Measurements from ENCODE around the gene ZNF571.

Gene ZNF571

GRCh38 chr19:37594304-37594981, at the start of gene ZNF571, which contains the start of gene ZNF540:
TSS of gene ZNF571 (minus strand) at chr19:37594792. CDS start at chr19:37586676, 8,116 bp downstream.
TSS of gene ZNF540 (plus strand) at chr19:37594876. CDS start at chr19:37598448, 3,572 bp downstream.
- no peak for TF ChIP-seq CTCF (IDR thresholded peaks at IDR 0.05; ENCODE audit: control insufficient read depth, extremely low read depth, insufficient read depth)
- peak; percentile 95 for DNase-seq (ENCODE audit: low read depth)
- H3K4me3 ChIP-seq (ENCODE audit: low read depth, low read length), result peak within 1 kb of the TSS; percentile 81

GRCh38 chr19:37635076-37636056, 40.8 kb upstream of the ZNF571 start:
- no peak for TF ChIP-seq CTCF (IDR thresholded peaks at IDR 0.05; ENCODE audit: control insufficient read depth, extremely low read depth, insufficient read depth)
- no peak for DNase-seq (ENCODE audit: low read depth)
- H3K4me3 ChIP-seq (ENCODE audit: low read depth, low read length), result no peak overlapping the region

GRCh38 chr19:37594982-37595382, 390 bp upstream of the ZNF571 start:
- TF ChIP-seq CTCF (IDR thresholded peaks at IDR 0.05; ENCODE audit: control insufficient read depth, extremely low read depth, insufficient read depth), result no peak
- H3K4me3 ChIP-seq (ENCODE audit: low read depth, low read length), result peak overlapping the region; percentile 81
- DNase-seq (ENCODE audit: low read depth), result no peak

GRCh38 chr19:37593996-37594303, 642 bp downstream of the ZNF571 start:
- TF ChIP-seq CTCF (IDR thresholded peaks at IDR 0.05; ENCODE audit: control insufficient read depth, extremely low read depth, insufficient read depth), result no peak
- DNase-seq (ENCODE audit: low read depth), result no peak
- peak overlapping the region; percentile 81 for H3K4me3 ChIP-seq (ENCODE audit: low read depth, low read length)

- DNase-seq (ENCODE audit: low read depth), result no peak
- H3K4me3 ChIP-seq (ENCODE audit: low read depth, low read length), result no peak overlapping the region
- TF ChIP-seq CTCF (IDR thresholded peaks at IDR 0.05; ENCODE audit: control insufficient read depth, extremely low read depth, insufficient read depth), result no peak
These were observed 11.3 kb downstream of the ZNF571 start for GRCh38 chr19:37583340-37583739.

GRCh38 chr19:37572203-37572602, 22.4 kb downstream of the ZNF571 start:
- no peak for DNase-seq (ENCODE audit: low read depth)

More at GRCh38 chr19:37572203-37572602, 22.4 kb downstream of the ZNF571 start:
- no peak for TF ChIP-seq CTCF (IDR thresholded peaks at IDR 0.05; ENCODE audit: control insufficient read depth, extremely low read depth, insufficient read depth)
- H3K4me3 ChIP-seq (ENCODE audit: low read depth, low read length), result no peak overlapping the region
